B cell (primary cell): Measurements from ENCODE around the gene AKAP3. TPM values are rescaled to one million over a fixed set of nuclear protein-coding genes. Genes with fewer than 3 reads are reported as not detected.

Source experiments
- ATAC-seq: fragments of 200-7000 bp; cut with Tn5 transposase; one replicate; pipeline ENCODE4 v1.10.0; 2021; ENCODE audit warnings: low read depth, mild to moderate bottlenecking, moderate number of reproducible peaks, moderate library complexity
- CTCF ChIA-PET: fragments of 350-600 bp; sonication (Branson Sonifier 250); formaldehyde crosslinking; loops from one replicate; lab custom pipeline; 2021; ENCODE audit warnings: antibody characterized with exemption, inconsistent platforms; lab: Charles Lee
- POLR2A ChIA-PET: fragments of 350-600 bp; sonication (Branson Sonifier 250); formaldehyde crosslinking; loops from one replicate; lab custom pipeline; 2021; ENCODE audit warnings: antibody characterized with exemption; lab: Charles Lee
- DNase-seq: peaks from one replicate; pipeline ENCODE4 v3.0.0; 2013
- H2AFZ ChIP-seq: 2 replicates; pipeline ENCODE4 v1.6.1; 2012; ENCODE audit warnings: mild to moderate bottlenecking, low read depth, low read length; ENCODE audit not compliant: insufficient read depth, poor library complexity, severe bottlenecking
- H3K27ac ChIP-seq, 2 donors: 1 replicate in 1 of 2; 2 replicates in 1 of 2; pipeline ENCODE4 v1.5.1; 2012 to 2013; ENCODE audit warnings: low read length in 2 of 2, mild to moderate bottlenecking in 2 of 2, moderate library complexity in 1 of 2
- H3K27me3 ChIP-seq, 4 experiments: fragments of 200-600 bp in 1 of 4; sonication (generic) in 1 of 4; replicated peaks in 1 of 4; 1 replicate in 2 of 4; 2 replicates in 2 of 4; pipeline versions ENCODE4 v1.6.1 to v1.7.0; 2013 to 2016; ENCODE audit warnings: low read length in 3 of 4, mild to moderate bottlenecking in 2 of 4, mixed read lengths in 1 of 4, moderate library complexity in 1 of 4; ENCODE audit not compliant: insufficient read depth in 4 of 4, control insufficient read depth in 3 of 4; ENCODE audit errors: control extremely low read depth in 1 of 4
- H3K36me3 ChIP-seq, 2 experiments: replicated peaks in 1 of 2; 1 replicate in 1 of 2; 2 replicates in 1 of 2; pipeline versions ENCODE4 v1.6.1 to v1.7.1; 2013; ENCODE audit warnings: low read length in 1 of 2; ENCODE audit not compliant: insufficient read depth in 2 of 2, control insufficient read depth in 1 of 2; ENCODE audit errors: control extremely low read depth in 1 of 2, extremely low read depth in 1 of 2
- H3K4me1 ChIP-seq, 2 donors: fragments of 200-600 bp in 1 of 2; sonication (generic) in 1 of 2; 1 replicate in 1 of 2; 2 replicates in 1 of 2; pipeline versions ENCODE4 v1.5.1 to v1.6.1; 2013 to 2017; ENCODE audit warnings: low read length in 2 of 2; ENCODE audit not compliant: control insufficient read depth in 2 of 2, insufficient read depth in 2 of 2
- H3K4me2 ChIP-seq: replicated peaks from 2 replicates; pipeline ENCODE3; 2012; ENCODE audit warnings: mild to moderate bottlenecking, low read depth, low read length; ENCODE audit not compliant: poor library complexity, severe bottlenecking
- H3K4me3 ChIP-seq, 5 experiments: fragments of 200-600 bp in 1 of 5; sonication (generic) in 1 of 5; 1 replicate in 3 of 5; 2 replicates in 2 of 5; pipeline versions ENCODE4 v1.5.1 to v1.7.0; 2011 to 2016; ENCODE audit warnings: low read length in 4 of 5, mild to moderate bottlenecking in 4 of 5, low read depth in 2 of 5, control low read depth in 1 of 5, moderate library complexity in 1 of 5; ENCODE audit not compliant: insufficient read depth in 1 of 5; ENCODE audit errors: control extremely low read depth in 1 of 5, extremely low read depth in 1 of 5
- H3K79me2 ChIP-seq: fragments of 200-600 bp; sonication (generic); one replicate; pipeline ENCODE4 v1.6.0; 2016; ENCODE audit warnings: low read length; ENCODE audit not compliant: control insufficient read depth, insufficient read depth
- H3K9ac ChIP-seq: fragments of 200-600 bp; sonication (generic); 2 replicates; pipeline ENCODE4 v1.6.1; 2017; ENCODE audit warnings: mild to moderate bottlenecking, low read length, moderate library complexity
- H3K9me3 ChIP-seq, 3 donors: one replicate each; pipeline versions ENCODE4 v1.6.1 to v1.7.1; 2013; ENCODE audit warnings: low read length in 2 of 3; ENCODE audit not compliant: control insufficient read depth in 2 of 3, insufficient read depth in 1 of 3; ENCODE audit errors: control extremely low read depth in 1 of 3
- H4K20me1 ChIP-seq: 2 replicates; pipeline ENCODE4 v1.6.0; 2012; ENCODE audit warnings: mild to moderate bottlenecking, low read length; ENCODE audit not compliant: insufficient read depth, control insufficient read depth, poor library complexity, severe bottlenecking
- H3K27ac Mint-ChIP-seq: one replicate; pipeline ENCODE4 v1.8.0; 2021; ENCODE audit warnings: mixed read lengths
- H3K27me3 Mint-ChIP-seq: one replicate; pipeline ENCODE4 v1.8.0; 2021; ENCODE audit warnings: mixed read lengths
- H3K4me1 Mint-ChIP-seq: one replicate; pipeline ENCODE4 v1.8.0; 2021; ENCODE audit warnings: mixed read lengths
- H3K4me3 Mint-ChIP-seq: one replicate; pipeline ENCODE4 v1.8.0; 2021; ENCODE audit warnings: mixed read lengths
- H3K9me3 Mint-ChIP-seq: one replicate; pipeline ENCODE4 v1.8.0; 2022; ENCODE audit warnings: mixed read lengths; ENCODE audit not compliant: insufficient read depth
- CTCF ChIP-seq: fragments of 200-600 bp; IDR thresholded peaks from one replicate; pipeline ENCODE4 v1.8.0; 2022; ENCODE audit warnings: antibody characterized with exemption, mild to moderate bottlenecking
- EZH2 ChIP-seq: IDR thresholded peaks from 2 replicates; pipeline ENCODE4 v1.6.1; 2012; ENCODE audit warnings: borderline replicate concordance, low read depth, mild to moderate bottlenecking, moderate library complexity, low read length; ENCODE audit not compliant: insufficient read depth, poor library complexity, severe bottlenecking
- WGBS: methylation state at CpG from one replicate; pipeline ENCODE4 v1.1.5; 2013; ENCODE audit warnings: missing lambda C conversion rate; ENCODE audit not compliant: insufficient coverage; 5-methylcytosine and 5-hydroxymethylcytosine counted together
- intact Hi-C: fragments of 100-400 bp; cut with micrococcal nuclease; formaldehyde crosslinking; loops from one replicate; pipeline ENCODE4 v1.10.0; 2022
- polyA plus RNA-seq: library from polyadenylated mRNA; depleted of rRNA; stranded (reverse); fragments of >200 nt; gene quantifications from 2 replicates; pipeline ENCODE4 v1.2.3, GENCODE V29; 2012
- total RNA-seq, 2 donors: library from RNA; stranded (reverse); fragments of 120-200 nt in 1 of 2; gene quantifications; 1 replicate in 1 of 2; 2 replicates in 1 of 2; pipeline versions ENCODE4 v1.2.3 to v1.2.4, GENCODE V29; 2013 to 2022

The AKAP3 gene
- total and polyA plus RNA-seq, 2 donors (not counting 1 experiment from before 2014, with no cell fraction given): 1.2 to 3.8 TPM

- peaks cover 20 to 21% of the 10 kb centered on the region in 2 donors for H3K4me1 ChIP-seq
- H3K4me3 ChIP-seq: peak overlapping the region; percentile 83 to 97 (median 90)
- peaks cover 5 to 6% of the 10 kb centered on the region in 2 experiments for H3K36me3 ChIP-seq
- ChIA-PET POLR2A (interaction anchor here (0.7 kb wide), 1 partner anchor 169 kb away, joined by 9 read pairs; no protein-coding TSS in a partner anchor), CTCF (interaction anchor here (0.9 to 2.2 kb wide), 4 partner anchors 21 to 122 kb away, joined by 3 to 12 read pairs (median 4); no protein-coding TSS in a partner anchor)
- H3K9ac ChIP-seq: peak overlapping the region; percentile 90
- peak overlapping the region; percentile 91 for H3K4me3 Mint-ChIP-seq
- no peaks in the 10 kb centered on the region for H3K9me3 Mint-ChIP-seq
- H3K4me2 ChIP-seq: peak overlapping the region; percentile 85
- peaks cover 14% of the 10 kb centered on the region for H4K20me1 ChIP-seq
- H2AFZ ChIP-seq: peak overlapping the region; percentile 91
- peaks cover 41% of the 10 kb centered on the region for H3K79me2 ChIP-seq
- intact Hi-C loops: loop anchor here (1.0 to 5.0 kb wide), 3 partner anchors 45 to 178 kb away; no protein-coding TSS in a partner anchor
- no peak for TF ChIP-seq CTCF
- TF ChIP-seq EZH2: no peak
- H3K27me3 ChIP-seq: no peaks in the 10 kb centered on the region
- DNase-seq: no peak
- no peaks in the 10 kb centered on the region for H3K9me3 ChIP-seq
- H3K27me3 Mint-ChIP-seq: no peaks in the 10 kb centered on the region
- no peak for ATAC-seq
- peak overlapping the region; percentile 62 to 83 for H3K27ac ChIP-seq
- H3K4me1 Mint-ChIP-seq: peaks cover 48% of the 10 kb centered on the region
- H3K27ac Mint-ChIP-seq: peak overlapping the region; percentile 86
- WGBS: 2% methylated on average over 5 of the region's 6 CpGs
These were observed 459 bp upstream of the AKAP3 start for GRCh38 chr12:4649358-4649661.

GRCh38 chr12:4648104-4648500, 749 bp downstream of the AKAP3 start:
- Histone ChIP-seq H4K20me1 (peaks cover 10% of the 10 kb centered on the region), H3K27me3 (no peaks in the 10 kb centered on the region), H3K79me2 (peaks cover 41% of the 10 kb centered on the region), H3K36me3 (peaks cover 3 to 6% of the 10 kb centered on the region in 2 experiments), H3K4me1 (peaks cover 20 to 22% of the 10 kb centered on the region in 2 donors), H3K4me2 (peak overlapping the region; percentile 85), H3K27ac (peak overlapping the region; percentile 62 to 83), H3K4me3 (peak overlapping the region; percentile 83 to 97 (median 90)), H3K9me3 (no peaks in the 10 kb centered on the region), H2AFZ (peak overlapping the region; percentile 91), H3K9ac (peak overlapping the region; percentile 90)
- H3K4me1 Mint-ChIP-seq: peaks cover 53% of the 10 kb centered on the region
- ATAC-seq (peak; percentile 22), DNase-seq (peak; percentile 65)
- peak overlapping the region; percentile 86 for H3K27ac Mint-ChIP-seq
- peak overlapping the region; percentile 91 for H3K4me3 Mint-ChIP-seq
- intact Hi-C loops: loop anchor here (1.0 to 5.0 kb wide), 2 partner anchors 110 to 179 kb away; partner anchors contain the start of gene RAD51AP1
- no peaks in the 10 kb centered on the region for H3K9me3 Mint-ChIP-seq
- WGBS: 32% methylated on average over 2 of the region's 4 CpGs
- TF ChIP-seq CTCF (no peak), EZH2 (no peak)
- ChIA-PET CTCF (interaction anchor here (1.6 to 2.2 kb wide), 2 partner anchors 43 to 48 kb away, joined by 4 to 12 read pairs; no protein-coding TSS in a partner anchor), POLR2A (no interaction called here)
- no peaks in the 10 kb centered on the region for H3K27me3 Mint-ChIP-seq
